ENCODE measurements around the gene CHD3.
A peak's percentile ranks its signal among the peaks of the same experiment; 100 is the strongest.

CHD3 gene

GRCh38 chr17:7888184-7888920 lies at the start of gene CHD3:
Gene CHD3 (plus strand): TSS chr17:7888789. CDS start chr17:7889001, 212 bp downstream.
- no peak for DNase-seq

- DNase-seq, result no peak
Measured at GRCh38 chr17:7839190-7839875, 49.3 kb upstream of the CHD3 start.

DNA sequence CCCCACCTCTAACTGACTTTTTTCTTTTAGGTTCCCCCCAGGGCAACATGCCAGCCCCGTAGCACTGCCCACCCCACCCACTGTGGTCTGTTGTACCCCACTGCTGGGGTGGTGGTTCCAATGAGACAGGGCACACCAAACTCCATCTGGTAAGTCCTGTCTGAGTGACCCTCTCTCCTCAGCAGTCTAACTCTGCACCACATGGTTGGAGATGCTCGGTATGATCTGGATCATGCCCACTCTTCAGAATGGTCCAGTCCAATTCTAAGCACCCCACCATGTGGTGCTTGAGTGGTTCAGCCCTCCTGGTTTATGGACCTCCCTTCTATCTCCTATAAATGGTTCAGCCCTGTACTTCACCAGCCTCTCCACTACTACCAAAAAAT lies 48.7 kb upstream of the CHD3 start:
- DNase-seq, result no peak

- no peak for DNase-seq
Measured at GRCh38 chr17:7840441-7840840, 48.1 kb upstream of the CHD3 start.

- DNase-seq, result no peak
Measured at GRCh38 chr17:7840875-7841274, 47.7 kb upstream of the CHD3 start.

DNA sequence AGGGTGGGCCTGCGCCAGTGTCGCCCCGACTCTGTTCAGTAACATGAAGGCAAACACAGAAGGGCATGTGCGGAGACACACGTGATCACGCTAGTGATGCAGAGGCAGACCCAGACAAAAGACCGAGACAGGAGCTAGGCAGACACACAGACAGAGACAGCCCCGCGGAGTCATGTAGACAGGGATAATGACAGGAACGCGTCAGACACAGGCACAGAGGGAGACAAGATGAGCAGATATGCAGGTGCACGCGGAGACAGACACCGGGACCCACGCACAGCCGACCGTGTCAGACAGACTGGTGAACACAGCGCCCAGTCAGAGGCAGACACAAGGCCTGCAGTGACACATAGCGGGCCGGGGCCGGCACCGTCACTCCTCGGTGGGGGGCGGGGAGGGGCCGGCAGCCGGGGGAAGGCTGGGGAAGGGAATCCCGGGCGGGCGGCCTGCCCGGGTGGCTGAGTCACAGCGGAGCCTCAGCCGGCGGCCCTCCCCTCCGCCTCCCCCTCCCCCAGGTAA lies 47.1 kb upstream of the CHD3 start:
- no peak for DNase-seq

DNA sequence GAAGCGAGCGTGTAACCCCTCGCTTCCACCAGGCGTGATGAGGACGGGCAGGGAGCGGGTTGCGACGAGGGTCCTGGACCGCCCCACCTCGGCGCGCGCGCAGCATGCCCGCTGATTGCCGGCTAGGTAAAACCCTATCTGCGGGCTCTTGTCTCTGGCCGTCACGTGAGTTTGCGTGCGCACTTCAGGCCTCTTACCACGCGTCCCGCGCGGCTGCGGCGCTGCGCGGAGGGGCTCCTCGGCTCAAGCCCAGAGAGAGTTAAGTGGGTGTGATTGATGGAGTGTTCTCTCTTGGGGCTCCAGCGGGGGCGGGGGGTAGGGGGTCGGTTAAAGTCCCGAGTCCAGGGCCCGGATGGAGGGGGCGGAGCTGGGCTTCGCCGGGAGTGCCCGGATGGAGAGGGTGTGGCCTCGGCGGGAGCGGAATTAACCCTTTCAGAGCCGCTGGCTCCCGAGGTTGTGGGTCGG lies 46.6 kb upstream of the CHD3 start:
- peak; percentile 63 for DNase-seq

- DNase-seq, result no peak
Measured at GRCh38 chr17:7842380-7843256, 46.0 kb upstream of the CHD3 start.

DNA sequence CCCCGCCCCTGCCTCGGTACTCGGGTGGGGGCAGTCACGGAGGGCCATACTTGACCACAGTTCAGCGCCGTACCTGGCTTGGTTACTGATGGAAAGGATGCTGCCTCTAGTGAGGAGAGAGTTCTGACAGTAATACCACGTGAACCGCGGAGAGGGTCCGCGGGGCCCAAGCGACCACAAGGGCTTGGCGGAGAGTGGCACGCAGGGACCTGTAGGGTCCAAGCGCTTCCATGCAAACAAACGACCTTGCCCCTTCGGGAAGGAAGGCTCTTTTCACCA lies 45.4 kb upstream of the CHD3 start:
- DNase-seq, result no peak

- DNase-seq, result peak; percentile 54
Measured at GRCh38 chr17:7843536-7844291, 44.9 kb upstream of the CHD3 start.

- DNase-seq, result no peak
Measured at GRCh38 chr17:7844292-7845154, 44.1 kb upstream of the CHD3 start.

DNA sequence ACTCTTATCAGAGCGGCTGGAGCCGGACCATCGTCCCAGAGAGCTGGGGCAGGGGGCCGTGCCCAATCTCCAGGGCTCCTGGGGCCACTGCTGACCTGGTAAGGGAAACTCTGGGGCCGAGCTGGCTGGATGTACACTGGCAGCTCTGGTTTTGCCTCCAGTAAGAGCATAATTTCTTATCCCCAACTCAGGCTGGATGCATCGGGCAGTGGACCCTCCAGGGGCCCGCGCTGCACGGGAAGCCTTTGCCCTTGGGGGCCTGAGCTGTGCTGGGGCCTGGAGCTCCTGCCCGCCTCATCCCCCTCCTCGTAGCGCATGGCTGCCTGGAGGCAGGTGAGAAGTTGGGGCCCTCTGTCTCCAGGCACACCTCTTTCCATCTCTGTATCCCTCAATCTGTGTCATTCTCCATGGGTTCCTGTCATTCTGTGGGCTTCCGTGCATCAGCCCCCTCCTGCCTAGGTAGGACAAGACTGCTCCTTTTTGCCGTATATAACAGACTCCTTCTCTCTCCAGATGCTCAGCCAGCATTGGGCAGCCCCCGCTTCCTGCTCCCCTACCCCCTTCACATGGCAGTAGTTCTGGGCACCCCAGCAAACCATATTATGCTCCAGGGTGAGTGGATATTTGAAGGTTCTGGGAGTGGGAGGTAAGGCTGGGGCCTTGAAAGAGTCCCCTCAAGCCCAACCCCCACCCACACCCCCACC lies 43.1 kb upstream of the CHD3 start:
- DNase-seq, result no peak

- no peak for DNase-seq
Measured at GRCh38 chr17:7846063-7846735, 42.4 kb upstream of the CHD3 start.

DNA sequence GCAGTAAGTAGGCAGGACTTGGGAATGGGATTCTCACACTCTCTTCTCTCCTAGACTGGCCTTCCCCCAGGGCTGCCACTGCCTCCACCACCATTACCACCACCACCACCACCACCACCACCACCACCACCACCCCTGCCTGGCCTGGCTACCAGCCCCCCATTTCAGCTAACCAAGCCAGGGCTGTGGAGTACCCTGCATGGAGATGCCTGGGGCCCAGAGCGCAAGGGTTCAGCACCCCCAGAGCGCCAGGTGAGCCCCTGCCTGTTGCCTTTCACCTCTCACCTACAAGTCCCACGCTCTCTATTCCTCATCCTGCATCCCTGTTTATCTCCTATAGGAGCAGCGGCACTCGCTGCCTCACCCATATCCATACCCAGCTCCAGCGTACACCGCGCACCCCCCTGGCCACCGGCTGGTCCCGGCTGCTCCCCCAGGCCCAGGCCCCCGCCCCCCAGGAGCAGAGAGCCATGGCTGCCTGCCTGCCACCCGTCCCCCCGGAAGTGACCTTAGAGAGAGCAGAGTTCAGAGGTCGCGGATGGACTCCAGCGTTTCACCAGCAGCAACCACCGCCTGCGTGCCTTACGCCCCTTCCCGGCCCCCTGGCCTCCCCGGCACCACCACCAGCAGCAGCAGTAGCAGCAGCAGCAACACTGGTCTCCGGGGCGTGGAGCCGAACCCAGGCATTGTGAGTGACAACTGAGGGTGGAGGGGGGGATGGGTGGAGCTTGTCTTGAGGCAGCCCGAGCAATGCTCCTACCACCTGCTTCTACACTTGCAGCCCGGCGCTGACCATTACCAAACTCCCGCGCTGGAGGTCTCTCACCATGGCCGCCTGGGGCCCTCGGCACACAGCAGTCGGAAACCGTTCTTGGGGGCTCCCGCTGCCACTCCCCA lies 41.6 kb upstream of the CHD3 start:
- no peak for DNase-seq

GRCh38 chr17:7848131-7848579 lies 40.4 kb upstream of the CHD3 start:
- no peak for DNase-seq

GRCh38 chr17:7848739-7849129 lies 39.9 kb upstream of the CHD3 start:
- DNase-seq, result no peak

- no peak for DNase-seq
Measured at GRCh38 chr17:7849130-7849750, 39.3 kb upstream of the CHD3 start.

DNA sequence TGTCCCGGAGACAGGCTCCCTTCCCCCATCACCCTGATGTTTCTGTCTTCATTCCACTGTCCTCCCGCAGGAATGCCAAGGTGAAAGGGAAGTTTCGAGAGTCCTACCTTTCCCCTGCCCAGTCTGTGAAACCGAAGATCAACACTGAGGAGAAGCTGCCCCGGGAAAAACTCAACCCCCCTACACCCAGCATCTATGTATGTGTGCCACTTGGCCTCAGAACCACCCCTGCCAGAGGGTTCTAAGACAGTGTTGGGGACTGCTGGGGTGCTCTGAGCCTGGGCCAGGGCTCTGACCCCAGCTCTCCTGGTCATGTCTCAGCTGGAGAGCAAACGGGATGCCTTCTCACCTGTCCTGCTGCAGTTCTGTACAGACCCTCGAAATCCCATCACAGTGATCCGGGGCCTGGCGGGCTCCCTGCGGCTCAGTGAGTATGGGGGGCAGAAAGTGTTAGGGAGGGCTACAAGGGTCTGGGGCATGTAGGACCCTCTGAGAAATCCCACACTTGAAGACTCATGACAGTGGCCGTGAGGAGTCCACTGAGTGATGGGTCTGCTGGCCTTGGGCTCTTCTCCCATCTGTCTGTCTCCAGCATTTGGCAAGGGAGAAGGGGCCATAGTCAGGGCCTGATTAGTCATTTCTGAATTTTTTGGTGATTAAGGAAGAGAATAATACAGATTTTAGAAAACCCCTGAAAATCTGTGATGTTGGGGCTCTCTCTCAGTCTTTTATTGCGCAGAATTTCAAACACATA lies 38.7 kb upstream of the CHD3 start:
- no peak for DNase-seq
